HEK293T (cell line): Measurements from ENCODE around the gene MEX3C.

Source experiments
- CTCF ChIA-PET: fragments of 350-600 bp; formaldehyde crosslinking; extraction: SDS; loops from one replicate; lab custom pipeline; 2021; ENCODE audit warnings: antibody characterized with exemption, inconsistent platforms; lab: Yijun Ruan, JAX
- POLR2A ChIA-PET: fragments of 350-600 bp; formaldehyde crosslinking; extraction: SDS; loops from one replicate; lab custom pipeline; 2020; ENCODE audit warnings: antibody characterized with exemption, inconsistent platforms; lab: Yijun Ruan, JAX
- DNase-seq: peaks from one replicate; pipeline ENCODE4 v3.0.0; 2012; ENCODE audit warnings: mixed read lengths; ENCODE audit errors: extremely low spot score
- ARNT ChIP-seq: fragments of 450-650 bp; IDR thresholded peaks from 2 replicates; pipeline ENCODE4 v1.6.1; 2017; ENCODE audit warnings: mild to moderate bottlenecking
- BHLHE40 ChIP-seq: fragments of 450-650 bp; IDR thresholded peaks from 2 replicates; pipeline ENCODE4 v1.6.1; 2016; ENCODE audit warnings: mild to moderate bottlenecking, moderate library complexity, borderline replicate concordance
- CTBP1 ChIP-seq: fragments of 450-650 bp; IDR thresholded peaks from 2 replicates; pipeline ENCODE4 v1.6.1; 2016; ENCODE audit warnings: borderline replicate concordance
- ELF4 ChIP-seq: fragments of 450-650 bp; IDR thresholded peaks from 2 replicates; pipeline ENCODE4 v1.6.1; 2017; ENCODE audit warnings: antibody characterized with exemption
- FOXA1 ChIP-seq: fragments of 450-650 bp; IDR thresholded peaks from 2 replicates; pipeline ENCODE4 v1.6.1; 2016; ENCODE audit warnings: mild to moderate bottlenecking
- FOXK2 ChIP-seq: fragments of 450-650 bp; IDR thresholded peaks from 2 replicates; pipeline ENCODE4 v1.6.1; 2016; ENCODE audit warnings: mild to moderate bottlenecking
- FOXM1 ChIP-seq: fragments of 450-650 bp; IDR thresholded peaks from 2 replicates; pipeline ENCODE4 v1.6.1; 2017; ENCODE audit warnings: mild to moderate bottlenecking, borderline replicate concordance
- HDGF ChIP-seq: fragments of 450-650 bp; IDR thresholded peaks from 2 replicates; pipeline ENCODE4 v1.6.1; 2017; ENCODE audit warnings: antibody characterized with exemption, borderline replicate concordance
- L3MBTL2 ChIP-seq: fragments of 450-650 bp; conservative IDR thresholded peaks from 2 replicates; pipeline ENCODE4 v1.6.1; 2016; ENCODE audit warnings: mild to moderate bottlenecking
- LEF1 ChIP-seq: fragments of 450-650 bp; IDR thresholded peaks from 2 replicates; pipeline ENCODE4 v1.6.1; 2017; ENCODE audit warnings: mild to moderate bottlenecking, borderline replicate concordance
- NFRKB ChIP-seq: fragments of 450-650 bp; IDR thresholded peaks from 2 replicates; pipeline ENCODE4 v1.6.1; 2016; ENCODE audit warnings: mild to moderate bottlenecking, moderate library complexity
- PKNOX1 ChIP-seq: fragments of 450-650 bp; IDR thresholded peaks from 2 replicates; pipeline ENCODE4 v1.6.1; 2016
- SP1 ChIP-seq: fragments of 450-650 bp; IDR thresholded peaks from 2 replicates; pipeline ENCODE4 v1.6.1; 2017
- SUZ12 ChIP-seq: fragments of 450-650 bp; IDR thresholded peaks from 2 replicates; pipeline ENCODE4 v1.6.1; 2016; ENCODE audit warnings: mild to moderate bottlenecking
- TARDBP ChIP-seq: fragments of 450-650 bp; IDR thresholded peaks from 2 replicates; pipeline ENCODE4 v1.6.1; 2016
- ZNF384 ChIP-seq: fragments of 450-650 bp; IDR thresholded peaks from 2 replicates; pipeline ENCODE4 v1.6.1; 2016

The MEX3C gene

GRCh38 chr18:51125976-51126375 is 71.5 kb downstream of the MEX3C start:
- ChIA-PET POLR2A (no interaction called here), CTCF (no interaction called here)
- TF ChIP-seq FOXA1 (no peak), ARNT (no peak), FOXK2 (no peak), FOXM1 (no peak), L3MBTL2 (no peak), BHLHE40 (no peak), ZNF384 (no peak), CTBP1 (no peak), HDGF (no peak), NFRKB (no peak), ELF4 (no peak), PKNOX1 (no peak), SP1 (no peak), TARDBP (no peak), LEF1 (no peak), SUZ12 (no peak)
- DNase-seq: no peak
